Activated CD4-positive, alpha-beta T cell treated with anti-CD3 and anti-CD28 coated beads, Interleukin-2, amount 10 ng/mL, durations not matched to agents 7 days and 5 days (primary cell): ENCODE data around the gene ANKRD16. TPM values are rescaled to one million over a fixed set of nuclear protein-coding genes. Genes with fewer than 3 reads are reported as not detected.

Source experiments
- total RNA-seq, 2 experiments: library from RNA; stranded (reverse); gene quantifications; one replicate each; pipeline ENCODE4 v1.2.3, GENCODE V29; 2021

ANKRD16 gene
- total RNA-seq, 2 experiments from 2014 or later = 5.2 to 6.4 TPM

Other genes with a start within 250 kb of the ANKRD16 start
- gene ASB13, start 223.3 kb downstream of the ANKRD16 start, total RNA-seq = 1 to 10 TPM; 4.5 to 6.0 TPM
- 10 to 100 TPM; 45.7 to 49.4 TPM for gene TASOR2, start 205.1 kb downstream of the ANKRD16 start, total RNA-seq
- gene GDI2, start 76.5 kb downstream of the ANKRD16 start, total RNA-seq = 100 to 1,000 TPM; 219 to 242 TPM
- 10 to 100 TPM; 55.3 to 63.5 TPM for gene FBH1, start 350 bp upstream of the ANKRD16 start, total RNA-seq
- gene IL15RA, start 87.7 kb upstream of the ANKRD16 start, total RNA-seq = 10 to 100 TPM; 16.1 to 16.5 TPM
- gene IL2RA, start 172.5 kb upstream of the ANKRD16 start, total RNA-seq = 100 to 1,000 TPM; 124 to 142 TPM
- gene RBM17, start 199.1 kb upstream of the ANKRD16 start, total RNA-seq = 100 to 1,000 TPM; 164 to 177 TPM